Small intestine (tissue), 7 donors: ENCODE measurements around the gene RERE. TPM values are rescaled to one million over a fixed set of nuclear protein-coding genes. Genes with fewer than 3 reads are reported as not detected.
"Not testable (repeated sequence)": the region's sequence is repeated elsewhere in the genome, so short reads cannot be mapped to it uniquely, and the experiment has no call there.

Experiments used
- DNase-seq, 2 donors: peaks; one replicate each; pipeline versions ENCODE4 v3.0.0 to v3.0.0-alpha.2; 2013
- FAIRE-seq: peaks from 2 replicates; lab custom pipeline; 2012; peaks lifted over from hg19 to GRCh38; lab: Jason Lieb, UNC
- H3K27ac ChIP-seq, 3 donors: one replicate each; pipeline ENCODE4 v1.5.1; 2013; ENCODE audit warnings: low read length in 2 of 3, mild to moderate bottlenecking in 2 of 3, control low read depth in 1 of 3, inconsistent platforms in 1 of 3, low read depth in 1 of 3, moderate library complexity in 1 of 3
- H3K27me3 ChIP-seq, 3 donors: one replicate each; pipeline ENCODE4 v1.6.1; 2013; ENCODE audit warnings: low read length in 3 of 3, inconsistent platforms in 1 of 3; ENCODE audit not compliant: control insufficient read depth in 3 of 3, insufficient read depth in 3 of 3
- H3K36me3 ChIP-seq, 3 donors: one replicate each; pipeline ENCODE4 v1.6.1; 2013; ENCODE audit warnings: low read length in 3 of 3, inconsistent platforms in 1 of 3, low read depth in 1 of 3, mild to moderate bottlenecking in 1 of 3, moderate library complexity in 1 of 3; ENCODE audit not compliant: control insufficient read depth in 3 of 3, insufficient read depth in 2 of 3
- H3K4me1 ChIP-seq, 3 donors: one replicate each; pipeline ENCODE4 v1.6.1; 2013; ENCODE audit warnings: low read length in 2 of 3, inconsistent platforms in 1 of 3, low read depth in 1 of 3, mild to moderate bottlenecking in 1 of 3, moderate library complexity in 1 of 3; ENCODE audit not compliant: control insufficient read depth in 3 of 3, insufficient read depth in 2 of 3
- H3K4me3 ChIP-seq, 3 donors: one replicate each; pipeline ENCODE4 v1.5.1; 2013; ENCODE audit warnings: low read length in 3 of 3, control low read depth in 1 of 3, inconsistent platforms in 1 of 3, low read depth in 1 of 3, mild to moderate bottlenecking in 1 of 3, moderate library complexity in 1 of 3
- H3K9me3 ChIP-seq, 2 donors: one replicate each; pipeline ENCODE4 v1.6.1; 2013; ENCODE audit warnings: low read depth in 1 of 2, low read length in 1 of 2; ENCODE audit not compliant: control insufficient read depth in 2 of 2, insufficient read depth in 1 of 2
- WGBS, 3 donors: extraction: QIAGEN DNeasy Blood & Tissue Kit; methylation state at CpG; one replicate each; pipeline ENCODE4 v1.1.7; 2013; 5-methylcytosine and 5-hydroxymethylcytosine counted together
- polyA plus RNA-seq, 4 donors: library from polyadenylated mRNA; stranded (reverse) in 3 of 4; unstranded in 1 of 4; fragments of 200-250 nt in 3 of 4; fragments of 120-200 nt in 1 of 4; gene quantifications; one replicate each; pipeline versions ENCODE4 v1.2.1 to v1.2.3, GENCODE V29; 2013
- donor health status: healthy with polysubstance abuse.
- donor health status: control.
- donor health status: control.
- donor health status: Bipolar disorder and iron deficiency.
- donor health status: healthy.

RERE gene
- polyA plus RNA-seq, 4 donors = 19.5 to 66.8 (median 25.8) TPM

DNA sequence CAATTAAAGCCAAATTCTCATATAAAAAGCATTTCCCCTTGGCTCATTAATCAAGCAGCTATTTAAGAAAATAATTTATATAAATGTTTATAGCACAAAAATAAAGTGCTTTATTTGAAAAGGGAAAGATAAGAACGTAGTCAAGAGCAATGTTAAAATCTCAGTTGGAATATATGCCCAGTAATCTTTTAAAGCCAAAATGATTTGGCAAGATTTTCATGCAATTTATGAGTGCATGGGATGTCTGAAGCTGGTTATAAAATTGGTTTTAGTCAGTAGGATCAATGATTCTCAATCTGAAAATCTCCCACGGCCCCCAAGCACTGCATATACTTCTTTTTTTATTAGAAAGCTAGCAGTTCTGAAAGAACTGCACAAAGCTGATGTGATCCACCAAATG, 188.8 kb downstream of the RERE start:
- Histone ChIP-seq H3K27me3 (no peaks in the 10 kb centered on the region), H3K4me3 (no peak overlapping the region), H3K27ac (no peak overlapping the region), H3K9me3 (no peaks in the 10 kb centered on the region), H3K4me1 (no peaks in the 10 kb centered on the region), H3K36me3 (peaks cover 0 to 5% (median 0%) of the 10 kb centered on the region in 3 donors)
- FAIRE-seq (no peak), DNase-seq (no peak)
- WGBS, 3 donors = 64 to 79% (median 69%) methylated on average over 2 of the region's 2 CpGs

DNA sequence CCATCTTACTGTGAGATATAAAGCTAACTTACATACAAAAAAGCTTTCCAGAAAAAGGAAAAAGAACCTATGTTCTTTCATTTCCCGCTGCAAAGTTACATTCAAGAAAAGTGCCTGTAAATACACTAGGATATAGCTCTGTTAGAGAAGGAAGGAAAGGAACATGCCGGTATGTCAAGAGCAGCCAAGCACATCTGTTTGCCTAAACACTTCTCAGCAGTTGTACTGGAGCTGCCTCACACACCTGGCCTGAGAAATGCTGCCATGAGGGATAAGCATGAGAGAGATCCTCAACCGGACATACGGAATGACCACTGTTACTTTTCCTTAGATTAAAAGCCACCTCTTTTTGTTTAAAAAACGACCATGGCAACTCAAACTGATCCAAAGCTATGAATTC, 189.7 kb downstream of the RERE start:
- FAIRE-seq (no peak), DNase-seq (no peak)
- Histone ChIP-seq H3K9me3 (no peaks in the 10 kb centered on the region), H3K27me3 (no peaks in the 10 kb centered on the region), H3K36me3 (no peaks in the 10 kb centered on the region), H3K4me1 (no peaks in the 10 kb centered on the region), H3K4me3 (no peak overlapping the region), H3K27ac (no peak overlapping the region)
- WGBS, 3 donors = 79 to 88% (median 84%) methylated on average over 5 of the region's 5 CpGs

GRCh38 chr1:8625981-8626898, 191.2 kb downstream of the RERE start:
- Histone ChIP-seq H3K27ac (no peak overlapping the region), H3K36me3 (no peaks in the 10 kb centered on the region), H3K4me3 (no peak overlapping the region), H3K4me1 (no peaks in the 10 kb centered on the region), H3K27me3 (no peaks in the 10 kb centered on the region), H3K9me3 (no peaks in the 10 kb centered on the region)
- DNase-seq = no peak
- 74 to 86% (median 82%) methylated on average over 4 of the region's 4 CpGs for WGBS, 3 donors
- no peak for FAIRE-seq

DNA sequence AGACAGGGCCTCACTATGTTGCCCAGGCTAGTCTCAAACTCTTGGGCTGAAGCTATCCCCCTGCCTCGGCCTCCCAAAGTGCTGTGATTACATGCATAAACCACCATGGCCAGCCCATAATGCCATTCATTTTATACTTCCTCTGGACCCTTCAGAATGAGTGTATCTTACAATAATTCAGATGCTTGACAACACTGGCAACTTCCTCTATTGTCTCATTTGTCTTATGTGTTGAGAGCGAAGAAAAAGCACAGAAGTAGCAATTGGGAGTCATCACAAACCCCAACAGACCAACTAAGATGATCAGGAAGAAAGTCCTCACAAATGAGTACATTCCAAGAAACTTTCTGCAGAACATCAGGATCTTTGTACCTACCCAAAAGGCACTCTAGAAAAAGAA, 191.9 kb downstream of the RERE start:
- no peak overlapping the region for H3K4me3 ChIP-seq
- FAIRE-seq (no peak), DNase-seq (no peak)
- no peaks in the 10 kb centered on the region for H3K27me3 ChIP-seq
- H3K4me1 ChIP-seq = no peaks in the 10 kb centered on the region
- no peaks in the 10 kb centered on the region for H3K9me3 ChIP-seq
- WGBS, 3 donors = 90 to 93% (median 93%) methylated on average over 2 of the region's 2 CpGs
- no peak overlapping the region for H3K27ac ChIP-seq
- H3K36me3 ChIP-seq = no peaks in the 10 kb centered on the region

DNA sequence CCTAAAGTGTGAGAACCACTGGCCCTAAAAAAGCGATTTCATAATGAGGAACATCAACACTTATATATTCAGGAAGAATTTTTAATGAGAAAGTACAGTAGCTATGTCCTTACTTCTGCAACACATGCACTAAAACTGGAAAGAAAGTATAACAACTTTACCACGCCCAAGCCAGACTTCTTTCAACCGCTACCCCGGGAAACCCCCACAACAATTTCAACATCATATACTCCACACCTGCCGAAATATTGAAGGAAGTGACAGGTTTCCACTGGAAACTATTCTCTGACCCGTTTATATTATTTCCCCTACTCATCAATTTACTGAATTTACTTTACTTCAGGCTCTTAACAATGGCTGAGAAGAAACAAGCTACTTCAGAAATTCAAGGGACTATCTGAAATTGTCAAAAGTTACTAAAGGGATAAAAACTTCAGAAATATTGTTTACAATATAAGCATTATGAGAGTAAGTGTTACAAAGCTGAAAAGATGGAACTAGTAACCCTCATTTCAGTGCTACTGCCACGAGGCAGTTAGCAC, 193.7 kb downstream of the RERE start:
- not testable (repeated sequence) for H3K4me1 ChIP-seq, H3K9me3 ChIP-seq, H3K27me3 ChIP-seq, H3K27ac ChIP-seq, H3K4me3 ChIP-seq, DNase-seq, H3K36me3 ChIP-seq
- WGBS, 3 donors = 48 to 63% (median 59%) methylated on average over 7 of the region's 7 CpGs
- FAIRE-seq = peak; percentile 49

GRCh38 chr1:8621785-8622348, 195.6 kb downstream of the RERE start:
- FAIRE-seq = peak; percentile 70

GRCh38 chr1:8621034-8621582, 196.3 kb downstream of the RERE start:
- H3K9me3 ChIP-seq, H3K4me1 ChIP-seq, H3K4me3 ChIP-seq, FAIRE-seq, H3K27me3 ChIP-seq, DNase-seq, H3K36me3 ChIP-seq, H3K27ac ChIP-seq: not testable (repeated sequence)
- WGBS, 3 donors = 79 to 84% (median 81%) methylated on average over 9 of the region's 9 CpGs

More at GRCh38 chr1:8621785-8622348, 195.6 kb downstream of the RERE start:
- WGBS, 3 donors = 57 to 67% (median 63%) methylated on average over 2 of the region's 2 CpGs
- H3K27me3 ChIP-seq, H3K4me3 ChIP-seq, H3K27ac ChIP-seq, H3K4me1 ChIP-seq, H3K9me3 ChIP-seq, DNase-seq, H3K36me3 ChIP-seq: not testable (repeated sequence)

DNA sequence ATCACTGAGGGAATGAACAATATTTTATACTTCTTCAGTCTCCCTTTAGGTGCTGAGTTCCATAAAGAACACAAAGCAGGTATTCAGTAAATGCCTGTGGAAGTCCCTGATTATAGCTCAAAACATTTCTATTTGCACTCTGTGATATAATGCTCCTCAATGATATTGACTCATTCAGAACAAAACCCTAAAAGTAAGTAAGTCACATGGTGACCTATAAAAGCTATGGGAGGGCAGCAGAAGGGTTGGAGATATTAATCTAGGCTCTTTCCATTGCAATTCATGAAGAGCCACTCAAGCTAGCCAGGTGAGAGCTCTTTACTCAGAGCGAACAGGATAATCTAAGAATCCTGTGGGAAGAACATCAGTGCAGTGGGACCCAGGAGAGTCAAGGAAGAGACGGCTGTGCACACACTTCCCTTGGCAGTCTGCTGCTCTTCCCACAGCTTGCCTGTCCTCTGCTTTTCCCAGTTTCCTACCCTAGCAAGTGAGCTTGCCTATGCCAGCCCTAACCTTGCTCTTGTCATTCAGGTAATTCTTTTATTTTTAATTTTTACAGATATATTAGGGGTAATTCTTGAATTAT, 197.4 kb downstream of the RERE start:
- not testable (repeated sequence) for H3K4me3 ChIP-seq, H3K36me3 ChIP-seq, DNase-seq, H3K27me3 ChIP-seq, H3K27ac ChIP-seq, H3K4me1 ChIP-seq, H3K9me3 ChIP-seq, FAIRE-seq
- WGBS, 3 donors = 84 to 93% (median 90%) methylated on average over 2 of the region's 2 CpGs
